DND-41 (cell line): ENCODE measurements around the gene CKAP5.
A peak's percentile ranks its signal among the peaks of the same experiment; 100 is the strongest.

ENCODE experiments used
- ATAC-seq: fragments of 200-7000 bp; cut with Tn5 transposase; 3 replicates; pipeline ENCODE4 v1.9.1; 2021; ENCODE audit warnings: low read depth; ENCODE audit not compliant: insufficient read depth
- DNase-seq: peaks from one replicate; pipeline ENCODE4 v3.0.0-alpha.2; 2020
- H2AFZ ChIP-seq: 2 replicates; pipeline ENCODE4 v1.6.0; 2012; ENCODE audit warnings: low read depth, low read length
- H3K27ac ChIP-seq: 2 replicates; pipeline ENCODE4 v1.5.1; 2012; ENCODE audit warnings: low read length, inconsistent platforms
- H3K27me3 ChIP-seq: fragments of 200-600 bp; sonication (generic); 2 replicates; pipeline ENCODE4 v1.6.0; 2012; ENCODE audit warnings: low read length, mild to moderate bottlenecking, inconsistent platforms; ENCODE audit not compliant: insufficient read depth, poor library complexity
- H3K36me3 ChIP-seq: 2 replicates; pipeline ENCODE4 v1.5.1; 2012; ENCODE audit warnings: low read length, inconsistent platforms; ENCODE audit not compliant: insufficient read depth
- H3K4me1 ChIP-seq: 2 replicates; pipeline ENCODE4 v1.5.1; 2012; ENCODE audit warnings: mild to moderate bottlenecking, low read length; ENCODE audit not compliant: insufficient read depth
- H3K4me2 ChIP-seq: 2 replicates; pipeline ENCODE4 v1.6.0; 2012; ENCODE audit warnings: mild to moderate bottlenecking, moderate library complexity, low read length, inconsistent platforms; ENCODE audit not compliant: insufficient read depth
- H3K4me3 ChIP-seq, 2 experiments: fragments of 200-600 bp in 1 of 2; shearing (Covaris generic) in 1 of 2; 2 replicates each; pipeline ENCODE4 v1.5.1; 2012 to 2016; ENCODE audit warnings: inconsistent platforms in 2 of 2, low read length in 2 of 2, mild to moderate bottlenecking in 2 of 2, low read depth in 1 of 2, moderate library complexity in 1 of 2
- H3K79me2 ChIP-seq: 2 replicates; pipeline ENCODE4 v1.6.0; 2012; ENCODE audit warnings: low read length, inconsistent platforms; ENCODE audit not compliant: insufficient read depth
- H3K9ac ChIP-seq: 2 replicates; pipeline ENCODE4 v1.6.0; 2012; ENCODE audit warnings: low read depth, mild to moderate bottlenecking, inconsistent platforms, low read length, moderate library complexity
- H3K9me3 ChIP-seq: 2 replicates; pipeline ENCODE4 v1.5.1; 2012; ENCODE audit warnings: low read length, moderate library complexity, mild to moderate bottlenecking, inconsistent platforms; ENCODE audit not compliant: insufficient read depth, severe bottlenecking
- H4K20me1 ChIP-seq: 2 replicates; pipeline ENCODE4 v1.6.0; 2012; ENCODE audit warnings: low read length; ENCODE audit not compliant: insufficient read depth
- CTCF ChIP-seq: IDR thresholded peaks from 2 replicates; pipeline ENCODE4 v1.5.1; 2012; ENCODE audit warnings: borderline replicate concordance, low read length, moderate library complexity, mild to moderate bottlenecking; ENCODE audit not compliant: poor library complexity, severe bottlenecking; ENCODE audit errors: extremely low read depth
- EZH2 ChIP-seq: IDR thresholded peaks from 3 replicates; pipeline ENCODE4 v1.6.1; 2012; ENCODE audit warnings: borderline replicate concordance, low read depth, mild to moderate bottlenecking, moderate library complexity, low read length, inconsistent platforms; ENCODE audit not compliant: severe bottlenecking

The CKAP5 gene

GRCh38 chr11:46743043-46743442 lies 103.0 kb downstream of the CKAP5 start:
- Histone ChIP-seq H3K9ac (no peak overlapping the region), H4K20me1 (no peaks in the 10 kb centered on the region), H2AFZ (no peak overlapping the region), H3K79me2 (no peaks in the 10 kb centered on the region), H3K27ac (no peak overlapping the region), H3K4me1 (no peaks in the 10 kb centered on the region), H3K4me3 (no peak overlapping the region), H3K4me2 (no peak overlapping the region), H3K27me3 (no peaks in the 10 kb centered on the region), H3K9me3 (no peaks in the 10 kb centered on the region), H3K36me3 (peaks cover 71% of the 10 kb centered on the region)
- ATAC-seq (no peak), DNase-seq (no peak)
- TF ChIP-seq EZH2 = no peak
- TF ChIP-seq CTCF = no peak

GRCh38 chr11:46741600-46742484 lies 104.2 kb downstream of the CKAP5 start:
- Histone ChIP-seq H3K79me2 (no peaks in the 10 kb centered on the region), H3K36me3 (peaks cover 59% of the 10 kb centered on the region), H4K20me1 (no peaks in the 10 kb centered on the region), H3K27ac (no peak overlapping the region), H3K4me3 (no peak overlapping the region), H3K9ac (no peak overlapping the region), H3K4me1 (no peaks in the 10 kb centered on the region), H2AFZ (no peak overlapping the region), H3K9me3 (no peaks in the 10 kb centered on the region), H3K4me2 (no peak overlapping the region), H3K27me3 (no peaks in the 10 kb centered on the region)
- TF ChIP-seq CTCF (no peak), EZH2 (no peak)
- no peak for ATAC-seq
- DNase-seq = no peak

GRCh38 chr11:46738887-46739286 lies 107.2 kb downstream of the CKAP5 start:
- peaks cover 30% of the 10 kb centered on the region for H3K36me3 ChIP-seq
- no peaks in the 10 kb centered on the region for H4K20me1 ChIP-seq
- H3K9me3 ChIP-seq = no peaks in the 10 kb centered on the region
- no peaks in the 10 kb centered on the region for H3K4me1 ChIP-seq
- ATAC-seq (peak; percentile 39), DNase-seq (no peak)
- no peak overlapping the region for H3K4me2 ChIP-seq
- H3K9ac ChIP-seq = no peak overlapping the region
- no peaks in the 10 kb centered on the region for H3K79me2 ChIP-seq
- no peak overlapping the region for H2AFZ ChIP-seq
- TF ChIP-seq CTCF (no peak), EZH2 (no peak)
- H3K27me3 ChIP-seq = no peaks in the 10 kb centered on the region
- H3K4me3 ChIP-seq = no peak overlapping the region
- H3K27ac ChIP-seq = no peak overlapping the region
